A673 (cell line): ENCODE data around the gene ZCCHC24. TPM values are rescaled to one million over a fixed set of nuclear protein-coding genes. Genes with fewer than 3 reads are reported as not detected.
A peak's percentile ranks its signal among the peaks of the same experiment; 100 is the strongest.

Experiments used
- BruUV-seq: library from RNA; stranded (reverse); fragments of 400-500 nt; replicated peaks from 2 replicates; lab custom pipeline; 2021; lab: Mats Ljungman, UMichigan
- CTCF ChIA-PET: fragments of 300-600 bp; sonication (Branson Sonifier 250); formaldehyde crosslinking; loops from one replicate; lab custom pipeline; 2022; ENCODE audit warnings: antibody characterized with exemption; lab: Charles Lee
- POLR2A ChIA-PET: fragments of 300-600 bp; sonication (Branson Sonifier 250); formaldehyde crosslinking; loops from one replicate; lab custom pipeline; 2022; ENCODE audit warnings: antibody characterized with exemption; ENCODE audit not compliant: low non-redundant PET; lab: Charles Lee
- DNase-seq: peaks from one replicate; pipeline ENCODE4 v3.0.0-alpha.2; 2015; ENCODE audit warnings: low spot score
- H3K27ac ChIP-seq: fragments of 200-600 bp; sonication (generic); 2 replicates; pipeline ENCODE4 v1.5.1; 2016; ENCODE audit warnings: mixed run types, low read depth, mild to moderate bottlenecking, mixed read lengths, antibody characterized with exemption, low read length; ENCODE audit not compliant: poor library complexity, severe bottlenecking
- H3K27me3 ChIP-seq: fragments of 200-600 bp; sonication (generic); replicated peaks from 2 replicates; pipeline ENCODE4 v1.6.1; 2017; ENCODE audit warnings: mixed run types, low read depth, mild to moderate bottlenecking, mixed read lengths, antibody characterized with exemption, low read length; ENCODE audit not compliant: insufficient read depth, poor library complexity
- H3K36me3 ChIP-seq: fragments of 200-600 bp; sonication (generic); 2 replicates; pipeline ENCODE4 v1.6.1; 2016; ENCODE audit warnings: mixed run types, mild to moderate bottlenecking, mixed read lengths, antibody characterized with exemption, low read length; ENCODE audit not compliant: insufficient read depth, poor library complexity, severe bottlenecking
- H3K4me1 ChIP-seq: fragments of 200-600 bp; sonication (generic); 2 replicates; pipeline ENCODE4 v1.6.1; 2017; ENCODE audit warnings: mixed run types, mild to moderate bottlenecking, mixed read lengths, antibody characterized with exemption, low read length; ENCODE audit not compliant: insufficient read depth, poor library complexity, severe bottlenecking
- H3K4me3 ChIP-seq: fragments of 200-600 bp; sonication (generic); 2 replicates; pipeline ENCODE4 v1.5.1; 2016; ENCODE audit warnings: low read depth, mixed run types, mild to moderate bottlenecking, mixed read lengths, low read length; ENCODE audit not compliant: poor library complexity, severe bottlenecking
- H3K9me3 ChIP-seq: fragments of 200-600 bp; sonication (generic); 2 replicates; pipeline ENCODE4 v1.6.1; 2016; ENCODE audit warnings: mixed run types, low read depth, mild to moderate bottlenecking, mixed read lengths, antibody characterized with exemption, low read length; ENCODE audit not compliant: poor library complexity, severe bottlenecking
- CTCF ChIP-seq: fragments of 300-800, 200-600 bp; sonication (generic); conservative IDR thresholded peaks from 2 replicates; pipeline ENCODE4 v1.5.1; 2017; ENCODE audit warnings: low read depth, mild to moderate bottlenecking, antibody characterized with exemption, low read length, moderate library complexity, mixed read lengths
- EZH2 ChIP-seq: fragments of 200-600 bp; sonication (generic); IDR thresholded peaks from 2 replicates; pipeline ENCODE4 v1.6.1; 2017; ENCODE audit warnings: borderline replicate concordance, low read depth, mild to moderate bottlenecking, mixed read lengths, antibody characterized with exemption, low read length; ENCODE audit not compliant: poor library complexity, severe bottlenecking
- intact Hi-C: fragments of 100-400 bp; cut with micrococcal nuclease; formaldehyde crosslinking; loops from one replicate; pipeline ENCODE4 v1.10.0; 2022; ENCODE audit not compliant: unreplicated experiment
- total RNA-seq: library from RNA; stranded (reverse); gene quantifications from 2 replicates; pipeline ENCODE4 v1.2.3, GENCODE V29; 2021

The ZCCHC24 gene
- total RNA-seq, 1 experiment from 2014 or later, result 9.8 TPM

GRCh38 chr10:79443338-79444198, 1.9 kb downstream of the ZCCHC24 start:
- intact Hi-C loops, result no loop called here
- no peaks in the 10 kb centered on the region for H3K9me3 ChIP-seq
- POLR2A ChIA-PET, result no interaction called here
- peak overlapping the region; percentile 64 for H3K4me3 ChIP-seq
- DNase-seq, result no peak
- CTCF ChIA-PET, result interaction anchor here (1.7 kb wide), 1 partner anchor 24 kb away, joined by 4 read pairs; no protein-coding TSS in a partner anchor
- H3K27ac ChIP-seq, result no peak overlapping the region
- BruUV-seq, result TSS peak; percentile 41
- H3K4me1 ChIP-seq, result peaks cover 20% of the 10 kb centered on the region
- H3K36me3 ChIP-seq, result no peaks in the 10 kb centered on the region
- TF ChIP-seq CTCF (no peak), EZH2 (no peak)
- H3K27me3 ChIP-seq, result no peaks in the 10 kb centered on the region

GRCh38 chr10:79442171-79443040, 3.0 kb downstream of the ZCCHC24 start:
- no peak overlapping the region for H3K4me3 ChIP-seq
- TF ChIP-seq EZH2 (no peak), CTCF (no peak)
- BruUV-seq, result no TSS peak
- H3K27ac ChIP-seq, result no peak overlapping the region
- no peaks in the 10 kb centered on the region for H3K36me3 ChIP-seq
- CTCF ChIA-PET, result no interaction called here
- POLR2A ChIA-PET, result no interaction called here
- intact Hi-C loops, result no loop called here
- no peaks in the 10 kb centered on the region for H3K27me3 ChIP-seq
- peaks cover 20% of the 10 kb centered on the region for H3K4me1 ChIP-seq
- DNase-seq, result no peak
- no peaks in the 10 kb centered on the region for H3K9me3 ChIP-seq

GRCh38 chr10:79441433-79441832, 4.0 kb downstream of the ZCCHC24 start:
- no peak for DNase-seq
- H3K36me3 ChIP-seq, result no peaks in the 10 kb centered on the region
- no peak overlapping the region for H3K27ac ChIP-seq
- peaks cover 13% of the 10 kb centered on the region for H3K4me1 ChIP-seq
- H3K27me3 ChIP-seq, result no peaks in the 10 kb centered on the region
- no TSS peak for BruUV-seq
- H3K9me3 ChIP-seq, result no peaks in the 10 kb centered on the region
- TF ChIP-seq CTCF (no peak), EZH2 (no peak)
- intact Hi-C loops, result no loop called here
- no peak overlapping the region for H3K4me3 ChIP-seq
- ChIA-PET POLR2A (no interaction called here), CTCF (no interaction called here)
